ENCODE data around the gene TUBE1. TPM values are rescaled to one million over a fixed set of nuclear protein-coding genes. Genes with fewer than 3 reads are reported as not detected.

TUBE1 gene
- total RNA-seq, 1 experiment from 2014 or later: 24.4 TPM

GRCh38 chr6:112026933-112027332, 60.3 kb downstream of the TUBE1 start:
- H3K36me3 ChIP-seq (ENCODE audit: insufficient read depth, low read length, poor library complexity, severe bottlenecking): no peaks in the 10 kb centered on the region
- TF ChIP-seq EZH2 (IDR thresholded peaks at IDR 0.05; ENCODE audit: borderline replicate concordance, low read depth, low read length, poor library complexity, severe bottlenecking) (no peak), CTCF (conservative IDR thresholded peaks at IDR 0.05; ENCODE audit: low read depth, low read length) (no peak)
- CTCF ChIA-PET: interaction anchor here (1.2 kb wide), 1 partner anchor 18 kb away, joined by 3 read pairs; no protein-coding TSS in a partner anchor
- peaks cover 4% of the 10 kb centered on the region for H3K9me3 ChIP-seq (ENCODE audit: low read depth, low read length, poor library complexity, severe bottlenecking)
- intact Hi-C loops (cut with micrococcal nuclease; ENCODE audit: unreplicated experiment): loop anchor here (5.0 kb wide), 1 partner anchor 315 kb away; no protein-coding TSS in a partner anchor
- no peak for DNase-seq (ENCODE audit: low spot score)
- H3K4me3 ChIP-seq (ENCODE audit: low read depth, low read length, poor library complexity, severe bottlenecking): no peak overlapping the region
- no peak overlapping the region for H3K27ac ChIP-seq (ENCODE audit: low read depth, low read length, poor library complexity, severe bottlenecking)
- no TSS peak for BruUV-seq (replicated peaks)
- H3K27me3 ChIP-seq (replicated peaks; ENCODE audit: insufficient read depth, low read depth, low read length, poor library complexity): peaks cover 24% of the 10 kb centered on the region
- peaks cover 4% of the 10 kb centered on the region for H3K4me1 ChIP-seq (ENCODE audit: insufficient read depth, low read length, poor library complexity, severe bottlenecking)
- POLR2A ChIA-PET (ENCODE audit: low non-redundant PET): interaction anchor here (0.6 kb wide), 1 partner anchor 12 kb away, joined by 3 read pairs; no protein-coding TSS in a partner anchor

- no peak for DNase-seq (ENCODE audit: low spot score)
- ChIA-PET POLR2A (ENCODE audit: low non-redundant PET) (no interaction called here), CTCF (no interaction called here)
- Histone ChIP-seq H3K4me1 (ENCODE audit: insufficient read depth, low read length, poor library complexity, severe bottlenecking) (peaks cover 4% of the 10 kb centered on the region), H3K4me3 (ENCODE audit: low read depth, low read length, poor library complexity, severe bottlenecking) (no peak overlapping the region), H3K27me3 (replicated peaks; ENCODE audit: insufficient read depth, low read depth, low read length, poor library complexity) (peaks cover 6% of the 10 kb centered on the region), H3K36me3 (ENCODE audit: insufficient read depth, low read length, poor library complexity, severe bottlenecking) (no peaks in the 10 kb centered on the region), H3K9me3 (ENCODE audit: low read depth, low read length, poor library complexity, severe bottlenecking) (peaks cover 4% of the 10 kb centered on the region), H3K27ac (ENCODE audit: low read depth, low read length, poor library complexity, severe bottlenecking) (no peak overlapping the region)
- no peak for TF ChIP-seq EZH2 (IDR thresholded peaks at IDR 0.05; ENCODE audit: borderline replicate concordance, low read depth, low read length, poor library complexity, severe bottlenecking)
- no peak for TF ChIP-seq CTCF (conservative IDR thresholded peaks at IDR 0.05; ENCODE audit: low read depth, low read length)
- BruUV-seq (replicated peaks): no TSS peak
- intact Hi-C loops (cut with micrococcal nuclease; ENCODE audit: unreplicated experiment): no loop called here
These were observed 62.8 kb downstream of the TUBE1 start for GRCh38 chr6:112024464-112024863.

DNA sequence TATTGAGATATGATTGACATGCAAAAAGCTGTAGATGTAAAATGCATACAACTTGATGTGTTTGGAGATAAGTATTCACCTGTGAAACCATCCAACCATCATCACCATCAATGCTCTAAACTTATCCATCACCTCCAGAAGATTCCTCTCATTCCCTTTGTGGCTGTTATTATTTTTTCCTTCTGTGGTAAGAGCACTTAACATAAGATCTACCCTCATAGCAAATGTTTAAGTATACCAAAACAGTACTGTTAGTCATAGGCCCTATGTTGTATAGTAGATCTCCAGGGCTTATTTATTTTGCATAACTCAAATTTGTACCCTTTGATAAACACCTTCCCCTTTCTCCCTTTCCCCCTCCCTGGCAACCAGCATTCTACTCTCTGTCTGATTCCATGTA, 64.5 kb downstream of the TUBE1 start:
- intact Hi-C loops (cut with micrococcal nuclease; ENCODE audit: unreplicated experiment): no loop called here
- TF ChIP-seq EZH2 (IDR thresholded peaks at IDR 0.05; ENCODE audit: borderline replicate concordance, low read depth, low read length, poor library complexity, severe bottlenecking) (no peak), CTCF (conservative IDR thresholded peaks at IDR 0.05; ENCODE audit: low read depth, low read length) (no peak)
- Histone ChIP-seq H3K4me3 (ENCODE audit: low read depth, low read length, poor library complexity, severe bottlenecking) (no peak overlapping the region), H3K36me3 (ENCODE audit: insufficient read depth, low read length, poor library complexity, severe bottlenecking) (no peaks in the 10 kb centered on the region), H3K4me1 (ENCODE audit: insufficient read depth, low read length, poor library complexity, severe bottlenecking) (no peaks in the 10 kb centered on the region), H3K27me3 (replicated peaks; ENCODE audit: insufficient read depth, low read depth, low read length, poor library complexity) (peaks cover 6% of the 10 kb centered on the region), H3K27ac (ENCODE audit: low read depth, low read length, poor library complexity, severe bottlenecking) (no peak overlapping the region), H3K9me3 (ENCODE audit: low read depth, low read length, poor library complexity, severe bottlenecking) (peaks cover 4% of the 10 kb centered on the region)
- DNase-seq (ENCODE audit: low spot score): no peak
- no TSS peak for BruUV-seq (replicated peaks)
- POLR2A ChIA-PET (ENCODE audit: low non-redundant PET): no interaction called here
- CTCF ChIA-PET: no interaction called here
